ENCODE measurements around the gene ZKSCAN4. TPM values are rescaled to one million over a fixed set of nuclear protein-coding genes. Genes with fewer than 3 reads are reported as not detected.

ZKSCAN4 gene
- 1 to 10 TPM; 1.0 to 1.7 (median 1.6) TPM for polyA plus RNA-seq

DNA sequence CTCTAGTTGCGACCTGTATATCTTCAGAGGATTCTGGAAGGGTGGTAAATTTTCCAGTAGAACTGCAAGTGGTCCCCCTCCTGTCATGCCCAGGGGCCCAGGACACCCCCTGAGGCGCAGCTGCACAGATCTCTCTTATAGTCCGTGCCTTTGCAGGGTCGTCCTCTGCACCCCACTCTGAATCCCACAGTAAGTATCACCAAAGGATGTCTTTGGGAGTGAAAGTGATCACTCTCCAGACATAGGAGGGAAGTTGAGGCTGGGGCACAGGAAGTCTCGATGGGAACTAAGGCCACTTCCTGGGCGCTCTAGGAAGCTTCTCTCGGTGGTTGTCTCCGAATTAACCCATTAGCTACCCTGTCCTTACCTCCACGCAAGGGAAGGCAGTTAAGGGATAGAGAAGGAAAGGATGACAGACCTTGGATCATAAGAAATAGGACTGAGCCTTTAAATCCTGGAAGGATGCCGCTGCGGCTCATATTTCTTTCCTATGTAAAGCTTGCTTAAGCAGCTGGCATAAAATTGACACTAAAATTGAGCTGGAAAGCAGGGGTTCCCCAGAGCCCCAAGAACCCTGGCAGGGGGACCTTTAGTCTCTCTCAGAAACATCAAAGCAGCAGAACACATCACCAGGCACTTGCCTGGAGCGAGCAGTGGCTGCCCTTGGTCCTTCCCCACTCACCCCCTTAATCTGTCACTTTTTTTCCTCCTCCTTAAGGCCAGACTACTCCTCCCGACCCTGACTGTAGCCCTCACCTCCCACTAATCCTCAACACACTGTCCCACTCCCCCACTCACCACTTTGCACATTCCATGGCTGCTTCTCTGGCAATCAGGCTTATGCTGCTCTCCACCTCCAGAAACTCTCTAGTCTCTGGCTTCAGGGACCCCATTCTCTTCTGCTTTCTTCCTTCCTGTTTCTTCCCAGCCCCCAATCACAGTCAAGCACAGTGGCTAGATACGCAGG is at the start of gene ZKSCAN4:
TSS of gene ZKSCAN4 (minus strand) at position 261 of the 967 bp plus-strand sequence. CDS start 289 bp downstream, outside the sequence.
- WGBS, 3 donors: 5 to 7% (median 5%) methylated on average over 14 of the region's 14 CpGs
- H3K27ac ChIP-seq (ENCODE audit: low read depth, low read length): no peak within 1 kb of the TSS

DNA sequence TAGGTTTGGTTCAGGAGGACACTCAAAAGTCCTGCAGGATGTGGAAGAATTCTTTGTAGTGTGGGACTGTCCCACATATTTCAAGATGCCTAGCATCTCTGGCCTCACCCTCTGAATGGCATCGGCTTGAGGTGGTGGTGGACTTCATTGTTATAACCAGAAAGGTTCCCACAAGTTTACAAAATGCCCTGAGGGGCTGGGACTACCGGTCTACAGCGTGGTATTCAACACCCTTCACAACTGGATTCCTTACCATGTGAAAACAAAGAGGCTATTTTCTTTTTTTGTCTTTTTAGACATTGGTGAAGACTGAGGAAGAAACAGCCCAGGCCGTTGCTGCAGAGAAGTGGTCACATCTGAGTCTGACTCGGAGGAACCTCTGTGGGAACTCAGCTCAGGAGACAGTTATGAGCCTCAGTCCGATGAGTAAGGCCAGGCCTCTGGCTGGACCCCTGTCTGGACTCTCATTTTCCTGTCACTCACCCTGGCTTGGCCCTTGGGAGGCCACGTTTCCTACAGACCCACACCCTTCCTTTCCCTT is 44.5 kb upstream of the ZKSCAN4 start:
- no peak overlapping the region for H3K27ac ChIP-seq (ENCODE audit: low read depth, low read length)
- WGBS, 3 donors: 88 to 92% (median 90%) methylated on average over 7 of the region's 7 CpGs

DNA sequence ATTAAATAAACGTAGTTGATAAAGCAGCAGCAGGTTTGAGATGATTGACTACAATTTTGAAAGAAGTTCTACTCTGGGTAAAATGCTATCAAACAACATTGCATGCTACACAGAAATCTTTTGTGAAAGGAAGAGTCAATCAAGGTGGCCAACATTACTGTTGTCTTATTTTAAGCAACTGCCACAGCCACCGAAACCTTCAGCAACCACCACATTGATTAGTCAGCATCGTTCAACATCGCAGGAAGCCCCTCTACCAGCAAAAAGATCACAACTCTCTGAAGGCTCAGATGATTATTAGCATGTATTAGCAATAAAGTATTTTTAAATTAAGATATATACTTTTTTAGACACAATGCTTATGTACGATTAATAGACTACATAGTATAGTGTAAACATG is 43.3 kb upstream of the ZKSCAN4 start:
- 92 to 96% (median 94%) methylated on average over 5 of the region's 5 CpGs for WGBS, 3 donors

DNA sequence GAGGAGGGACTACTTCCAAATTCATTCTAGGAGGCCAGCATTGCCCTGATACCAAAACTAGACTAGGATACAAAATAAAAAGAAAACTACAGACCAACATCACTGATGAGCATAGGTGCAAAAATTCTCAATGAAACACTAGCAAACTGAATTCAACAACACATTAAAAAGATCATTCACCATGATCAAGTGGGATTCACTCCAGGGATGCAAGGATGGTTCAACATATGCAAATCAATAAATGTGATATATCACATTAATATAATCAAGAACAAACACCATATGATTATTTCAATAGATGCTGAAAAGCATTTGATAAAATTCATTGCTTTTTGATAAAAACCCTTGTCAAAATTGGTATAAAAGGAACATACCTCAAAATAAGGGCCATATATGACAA is 39.5 kb upstream of the ZKSCAN4 start:
- no peak overlapping the region for H3K27ac ChIP-seq (ENCODE audit: low read depth, low read length)

More for the DNA sequence above, 43.3 kb upstream of the ZKSCAN4 start:
- H3K27ac ChIP-seq (ENCODE audit: low read depth, low read length): no peak overlapping the region

DNA sequence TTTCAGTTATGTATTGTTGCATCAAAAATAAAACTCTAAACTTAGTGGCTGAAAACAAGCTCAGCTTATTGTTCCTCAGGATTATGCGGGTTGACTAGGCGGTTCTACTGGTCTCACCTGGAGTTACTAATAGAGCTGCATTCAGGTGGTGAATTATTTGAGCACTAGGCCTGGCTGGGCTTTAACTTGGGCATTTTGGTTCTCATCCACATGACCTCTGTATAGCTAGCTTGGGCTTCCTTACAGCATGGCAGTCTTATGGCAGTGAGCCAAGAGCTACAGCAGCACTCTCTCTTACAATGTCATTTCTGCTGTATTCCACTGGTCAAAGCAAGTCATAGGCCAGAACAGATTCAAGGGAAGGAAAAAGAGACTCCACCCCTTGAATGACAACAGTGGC is 30.9 kb upstream of the ZKSCAN4 start:
- H3K27ac ChIP-seq (ENCODE audit: low read depth, low read length): no peak overlapping the region
- 97 to 98% (median 98%) methylated on average over 2 of the region's 2 CpGs for WGBS, 3 donors

DNA sequence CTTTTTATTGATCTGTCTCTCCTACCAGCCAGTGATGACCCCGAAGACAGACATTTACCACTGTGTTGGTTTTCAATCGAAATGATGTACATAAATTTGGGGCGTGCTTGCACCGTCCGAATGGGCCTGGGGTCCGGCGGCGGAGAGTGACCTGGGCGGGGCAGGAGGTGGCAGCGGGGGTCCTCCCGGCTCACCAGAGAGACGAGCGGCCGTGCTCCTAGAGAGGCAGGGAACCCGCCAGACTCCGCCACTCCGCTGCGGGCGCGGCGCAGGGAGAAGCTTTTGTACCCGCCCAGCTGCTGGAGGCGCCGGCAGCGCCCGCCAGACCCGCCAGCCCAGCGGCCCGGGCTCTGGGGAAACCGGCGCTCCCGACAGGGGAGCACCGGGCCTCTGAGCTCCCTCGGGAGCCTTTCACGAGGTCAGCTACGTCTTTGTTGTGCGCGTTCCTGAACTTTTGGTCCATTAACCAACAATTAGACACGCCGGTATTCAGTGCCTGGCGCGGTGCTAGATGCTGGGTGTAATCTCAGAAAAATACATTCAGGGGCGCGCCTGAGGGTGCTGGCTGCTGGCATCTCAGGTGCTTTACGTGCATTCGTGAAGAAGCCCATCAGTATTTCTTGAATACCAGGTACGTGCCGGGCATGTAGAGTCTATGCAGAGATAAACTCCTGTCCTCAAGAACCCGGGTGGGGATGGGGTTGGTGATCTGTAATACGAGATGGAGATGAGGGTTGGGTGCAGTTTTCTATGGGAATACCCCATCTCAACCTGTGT is 29.4 kb upstream of the ZKSCAN4 start, which contains the start of gene PGBD1:
TSS of gene PGBD1 (plus strand) at position 285 of the 777 bp plus-strand sequence. CDS start 2,242 bp downstream, outside the sequence.
- 0 to 1% (median 1%) methylated on average over 50 of the region's 50 CpGs for WGBS, 3 donors
- H3K27ac ChIP-seq (ENCODE audit: low read depth, low read length): no peak within 1 kb of the TSS

DNA sequence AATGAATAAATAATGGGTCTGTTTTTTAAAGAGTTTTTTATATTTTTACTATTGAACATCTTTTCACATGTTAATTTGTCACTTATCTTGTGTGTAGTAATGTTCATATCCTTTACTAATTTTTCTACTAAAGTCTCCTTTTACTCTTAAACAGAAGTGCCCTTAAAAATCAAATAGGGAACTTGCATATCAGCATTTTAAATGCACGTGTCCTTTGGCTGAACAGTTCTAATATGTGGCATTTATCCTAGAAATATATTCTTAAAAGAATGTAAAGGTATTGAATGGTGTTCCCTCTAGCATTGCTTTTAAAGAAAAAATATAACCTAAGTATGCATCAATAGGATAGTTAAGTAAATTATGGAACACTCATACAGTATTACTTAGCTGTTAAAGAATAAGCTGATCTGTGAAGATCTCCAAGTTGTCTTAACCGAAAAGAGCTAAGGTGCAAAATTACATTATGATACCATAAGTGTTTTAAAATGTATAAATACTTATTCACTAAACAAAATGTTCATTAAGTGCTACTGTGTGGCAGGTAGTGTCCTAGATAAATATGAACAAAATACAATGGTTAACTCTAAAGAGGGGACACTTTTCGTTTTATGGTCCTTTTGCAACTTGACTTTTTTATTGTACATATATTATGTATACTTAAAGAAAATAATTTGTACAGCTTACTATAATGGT is 28.7 kb upstream of the ZKSCAN4 start:
- H3K27ac ChIP-seq (ENCODE audit: low read depth, low read length): no peak overlapping the region
- 39 to 42% (median 40%) methylated on average over 3 of the region's 3 CpGs for WGBS, 3 donors

DNA sequence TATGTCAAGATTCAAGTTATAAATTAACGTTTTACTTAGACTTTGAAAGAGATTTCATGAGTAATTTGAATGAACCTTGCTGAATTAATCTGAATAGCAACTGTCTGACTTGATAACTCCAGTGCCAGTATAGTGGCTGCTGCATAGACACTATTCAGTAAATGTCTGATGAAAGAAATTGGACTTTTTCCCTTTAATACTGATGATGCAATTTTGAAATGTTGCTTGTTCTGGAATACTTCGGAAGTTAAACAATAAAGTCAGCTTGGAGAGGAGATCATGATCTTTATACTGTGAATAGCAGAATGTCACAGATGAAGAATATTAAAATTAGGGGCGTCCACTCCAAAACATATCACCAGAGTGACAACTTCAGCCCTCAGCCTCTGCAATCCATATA is 25.7 kb upstream of the ZKSCAN4 start:
- no peak overlapping the region for H3K27ac ChIP-seq (ENCODE audit: low read depth, low read length)
- 70 to 73% (median 71%) methylated on average over 3 of the region's 3 CpGs for WGBS, 3 donors

DNA sequence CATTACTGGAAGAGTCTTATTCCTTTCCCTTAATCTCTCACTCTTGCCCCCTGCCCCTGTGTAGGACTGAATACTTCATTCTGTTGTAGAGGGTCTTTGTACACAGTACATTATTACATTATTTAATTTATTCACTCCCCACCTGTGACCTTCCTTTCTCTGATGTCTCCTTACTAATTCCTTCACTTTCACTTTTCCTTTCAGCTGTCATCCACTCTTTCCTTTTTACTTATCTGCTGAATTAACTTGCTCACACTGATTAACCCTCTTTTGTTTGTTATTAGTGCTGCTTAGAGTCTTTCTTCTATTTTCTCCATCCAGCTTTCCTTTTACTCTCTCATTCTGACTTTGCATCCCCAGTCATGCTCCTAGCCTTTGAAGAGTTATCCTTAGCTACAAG is 22.8 kb upstream of the ZKSCAN4 start:
- H3K27ac ChIP-seq (ENCODE audit: low read depth, low read length): no peak overlapping the region

DNA sequence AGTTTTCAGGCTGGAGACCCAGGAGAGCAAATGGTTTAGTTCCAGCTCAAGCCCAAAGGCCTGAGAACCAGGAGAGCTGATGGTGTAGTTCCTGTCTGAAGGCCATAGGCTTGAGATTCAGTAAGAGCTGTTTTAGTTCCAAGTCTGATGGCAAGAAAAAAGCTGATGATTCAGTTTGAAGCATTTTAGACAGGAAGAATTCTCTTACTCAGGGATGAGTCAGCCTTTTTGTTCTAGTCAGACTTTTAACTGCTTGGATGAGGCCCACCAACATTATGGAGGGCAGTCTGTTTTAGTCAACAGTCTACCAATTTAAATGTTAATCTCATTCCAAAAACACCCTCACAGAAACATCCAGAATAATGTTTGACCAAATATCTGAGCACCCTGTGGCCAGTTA is 17.4 kb upstream of the ZKSCAN4 start:
- no peak overlapping the region for H3K27ac ChIP-seq (ENCODE audit: low read depth, low read length)

DNA sequence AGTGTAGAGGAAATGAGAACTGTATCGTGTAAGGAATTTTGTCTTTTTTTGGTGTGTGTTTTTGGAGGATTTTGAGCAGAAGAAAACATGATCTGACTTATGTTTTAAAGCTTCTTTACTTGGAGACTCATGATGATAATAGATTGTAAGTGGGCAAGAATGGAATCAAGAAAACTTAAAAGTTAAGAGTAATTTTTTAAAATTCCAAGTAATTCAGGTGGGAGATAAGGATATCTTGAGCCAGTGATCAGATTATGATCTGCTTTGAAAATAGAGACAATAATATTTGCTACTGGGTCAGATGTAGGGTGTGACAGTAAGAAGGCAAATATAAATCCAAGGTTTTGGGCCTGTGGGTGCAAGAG is 15.6 kb upstream of the ZKSCAN4 start:
- H3K27ac ChIP-seq (ENCODE audit: low read depth, low read length): no peak overlapping the region

DNA sequence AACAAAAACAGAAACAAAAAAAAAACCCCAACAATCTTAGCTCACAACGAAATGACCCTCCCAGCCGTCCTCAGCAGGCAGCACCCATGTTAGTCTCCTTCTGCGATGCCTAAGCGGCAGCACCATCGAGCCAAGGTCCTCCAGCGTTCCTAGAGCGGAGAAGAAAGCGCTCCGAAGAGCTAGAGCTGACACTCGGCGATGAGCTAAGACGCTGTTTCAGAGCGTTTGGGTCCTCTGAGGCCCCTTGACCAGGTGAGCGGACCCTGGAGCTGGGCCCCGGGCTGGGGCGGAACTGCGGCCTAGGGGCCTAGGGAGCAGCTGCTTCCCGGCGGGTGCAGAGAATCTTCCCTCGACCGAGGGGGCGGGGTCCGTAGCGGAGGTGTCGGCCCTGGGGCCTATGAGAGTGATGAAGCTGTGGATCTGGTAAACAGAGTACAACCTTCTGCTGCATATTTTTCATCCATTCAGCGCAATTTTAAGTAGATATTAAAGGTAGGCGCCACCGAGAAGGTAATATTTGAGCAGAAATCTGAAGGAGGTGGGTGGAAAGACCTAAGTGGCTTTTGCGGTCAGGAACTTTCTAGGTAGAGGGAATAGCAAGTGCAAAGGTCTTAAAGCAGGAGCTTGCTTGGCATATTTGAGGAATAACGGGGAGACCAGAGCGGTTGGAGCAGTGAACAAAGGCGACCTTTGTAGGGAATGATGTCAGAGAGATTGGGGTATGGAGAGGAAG is 15.1 kb upstream of the ZKSCAN4 start, which contains the start of gene ZSCAN26:
TSS of gene ZSCAN26 (plus strand) at position 182 of the 733 bp plus-strand sequence. CDS start 4,777 bp downstream, outside the sequence.
- 0 to 1% (median 0%) methylated on average over 32 of the region's 32 CpGs for WGBS, 3 donors
- H3K27ac ChIP-seq (ENCODE audit: low read depth, low read length): no peak within 1 kb of the TSS

More for the DNA sequence above, 15.6 kb upstream of the ZKSCAN4 start:
- WGBS, 3 donors: 0 to 7% (median 4%) methylated on average over 1 of the region's 1 CpG

DNA sequence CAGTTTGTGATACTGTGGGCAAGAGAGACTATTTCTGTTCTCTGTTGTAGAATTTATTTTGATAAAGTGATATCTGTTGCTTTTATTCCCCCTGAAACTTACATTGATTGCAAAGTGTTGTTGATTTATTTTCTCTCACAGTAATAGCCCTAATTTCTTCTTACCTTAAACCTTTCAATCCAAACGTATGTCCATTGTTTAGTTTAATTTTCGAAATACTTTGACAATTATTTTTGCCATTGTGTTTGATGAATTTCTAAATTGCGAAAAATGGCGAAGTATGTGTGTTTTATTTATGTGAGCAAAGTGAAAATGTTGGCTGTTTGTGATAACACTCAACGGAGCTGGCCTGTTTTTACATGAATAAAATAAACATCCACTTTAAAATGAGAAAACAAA is 14.5 kb upstream of the ZKSCAN4 start:
- H3K27ac ChIP-seq (ENCODE audit: low read depth, low read length): no peak overlapping the region
- WGBS, 3 donors: 6 to 12% (median 7%) methylated on average over 5 of the region's 5 CpGs

DNA sequence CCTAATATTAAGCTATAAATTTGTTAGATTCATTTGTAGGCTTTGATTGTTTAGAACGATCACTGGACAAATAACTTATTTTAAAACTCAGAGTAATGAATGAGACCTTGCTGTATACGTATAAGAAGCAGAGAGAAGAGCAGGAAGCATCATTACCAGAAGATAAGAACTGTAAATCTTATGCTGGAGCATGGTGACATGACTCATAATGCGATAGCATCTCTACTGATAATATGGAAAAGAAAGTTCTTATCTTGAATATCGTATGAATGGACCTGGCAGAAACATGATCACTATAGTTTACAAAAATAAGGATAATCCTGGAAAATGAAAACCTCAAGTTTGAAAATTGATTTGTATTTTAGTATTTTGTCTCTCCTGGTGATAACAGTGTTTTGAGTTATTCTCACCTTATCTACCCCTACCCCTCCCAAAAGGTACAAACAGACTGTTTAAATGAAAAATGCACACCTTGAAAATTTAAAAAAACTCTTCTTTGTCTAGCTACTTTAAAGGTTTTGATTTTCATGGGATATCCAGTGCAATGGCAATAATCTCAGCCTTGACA is 12.8 kb upstream of the ZKSCAN4 start:
- H3K27ac ChIP-seq (ENCODE audit: low read depth, low read length): no peak overlapping the region
- WGBS, 3 donors: 58 to 59% (median 58%) methylated on average over 4 of the region's 4 CpGs

DNA sequence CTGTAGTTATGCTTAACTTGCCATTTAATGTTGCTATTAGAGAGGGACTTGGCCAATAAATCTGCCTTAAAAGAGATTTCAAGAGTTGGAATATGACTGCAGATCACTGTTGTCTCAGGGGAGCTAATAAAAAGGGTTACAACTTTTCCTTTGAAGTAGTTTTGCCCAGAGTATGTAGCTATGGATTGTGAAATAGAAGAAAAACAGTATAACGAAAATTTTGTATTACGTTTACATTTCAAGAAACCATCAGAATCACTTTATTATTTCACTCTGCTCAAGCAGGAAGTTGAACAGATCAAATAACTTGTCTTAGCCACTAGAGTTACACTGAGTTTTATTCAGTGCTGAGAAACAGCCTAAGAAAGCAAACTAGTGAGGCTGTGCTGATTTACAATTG is 11.9 kb upstream of the ZKSCAN4 start:
- 32 to 55% (median 49%) methylated on average over 2 of the region's 2 CpGs for WGBS, 3 donors
- no peak overlapping the region for H3K27ac ChIP-seq (ENCODE audit: low read depth, low read length)

DNA sequence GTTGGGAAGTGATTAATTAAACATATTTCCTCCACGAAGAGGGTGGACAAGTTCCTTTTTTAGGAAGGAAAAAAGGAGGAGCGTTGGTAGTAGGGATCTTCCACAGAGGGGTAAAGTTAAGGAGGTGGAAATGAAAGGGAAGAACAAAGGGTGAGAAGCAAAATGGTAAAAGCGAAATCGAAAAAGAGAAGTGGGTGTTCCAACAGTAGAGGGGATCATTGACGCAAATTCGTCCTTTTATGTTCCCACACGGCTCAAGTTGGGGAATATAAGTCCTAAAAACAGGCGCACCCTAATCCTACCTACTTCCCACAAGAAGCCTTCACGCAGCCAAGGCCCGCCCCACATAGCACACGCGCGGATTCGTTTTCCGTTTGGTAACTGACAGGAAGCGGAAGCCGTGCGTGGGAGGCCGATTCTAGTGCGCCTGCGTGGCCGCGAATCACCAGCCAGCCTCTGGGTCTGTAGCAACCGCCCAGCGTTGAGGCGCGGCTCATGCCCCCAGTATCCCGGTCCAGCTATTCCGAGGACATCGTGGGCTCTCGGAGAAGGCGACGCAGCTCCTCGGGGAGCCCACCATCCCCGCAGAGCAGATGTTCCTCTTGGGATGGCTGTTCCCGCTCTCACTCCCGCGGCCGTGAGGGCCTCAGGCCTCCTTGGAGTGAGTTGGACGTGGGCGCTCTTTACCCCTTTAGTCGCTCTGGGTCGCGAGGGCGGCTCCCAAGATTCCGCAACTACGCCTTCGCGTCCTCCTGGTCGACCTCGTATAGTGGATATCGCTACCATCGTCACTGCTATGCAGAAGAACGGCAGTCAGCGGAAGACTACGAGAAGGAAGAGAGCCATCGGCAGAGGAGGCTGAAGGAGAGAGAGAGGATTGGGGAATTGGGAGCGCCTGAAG is 7.1 kb upstream of the ZKSCAN4 start, which contains the start of gene NKAPL:
TSS of gene NKAPL (plus strand) at position 421 of the 901 bp plus-strand sequence. CDS start at position 496, 75 bp downstream.
- 26 to 34% (median 33%) methylated on average over 58 of the region's 58 CpGs for WGBS, 3 donors
- H3K27ac ChIP-seq (ENCODE audit: low read depth, low read length): no peak within 1 kb of the TSS

Data from adipose tissue (tissue), 3 donors.